Left renal pelvis (tissue), 4 donors: Measurements from ENCODE around the gene RAD51B. TPM values are rescaled to one million over a fixed set of nuclear protein-coding genes. Genes with fewer than 3 reads are reported as not detected.

Experiments
- DNase-seq, 4 donors: peaks; one replicate each; pipeline ENCODE4 v3.0.0-alpha.2; 2013; ENCODE audit warnings: low read depth in 4 of 4, low spot score in 3 of 4
- polyA plus RNA-seq, 4 donors: library from polyadenylated mRNA; unstranded; fragments of 120-200 nt; gene quantifications; one replicate each; pipeline ENCODE4 v1.2.1, GENCODE V29; 2013; ENCODE audit not compliant: insufficient read length in 4 of 4

The RAD51B gene
- polyA plus RNA-seq, 4 donors, result 9.4 to 12.6 (median 11.6) TPM

DNA sequence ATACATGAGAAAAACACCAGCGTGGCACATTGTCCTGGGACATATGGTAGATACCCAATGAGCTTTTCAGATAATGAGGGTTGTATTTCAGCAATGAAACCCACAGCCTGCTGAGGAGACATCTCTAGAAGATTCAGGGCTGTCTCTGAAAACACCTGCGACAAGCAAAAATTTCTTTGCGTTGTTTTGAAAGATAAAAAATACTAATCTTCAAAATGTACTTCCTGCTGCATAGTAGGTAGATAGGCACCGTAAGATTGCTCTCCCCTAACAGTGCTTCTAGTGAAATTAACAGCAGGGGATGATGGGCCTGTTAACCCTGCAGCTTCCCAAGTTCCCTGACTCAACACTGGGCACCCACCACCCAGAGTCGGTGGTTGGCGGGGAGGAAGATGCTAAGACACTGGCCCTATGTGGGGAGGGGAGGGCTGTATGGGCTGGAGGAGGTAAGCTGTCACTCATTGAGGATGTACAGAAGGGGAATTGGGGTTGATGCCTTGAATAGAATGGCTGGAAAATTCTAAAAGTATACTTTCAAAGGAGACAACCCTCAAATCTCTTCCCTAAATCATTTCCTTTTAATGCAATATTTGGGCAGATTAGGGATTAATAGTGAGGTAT, 953.3 kb downstream of the RAD51B start:
- DNase-seq, result no peak

DNA sequence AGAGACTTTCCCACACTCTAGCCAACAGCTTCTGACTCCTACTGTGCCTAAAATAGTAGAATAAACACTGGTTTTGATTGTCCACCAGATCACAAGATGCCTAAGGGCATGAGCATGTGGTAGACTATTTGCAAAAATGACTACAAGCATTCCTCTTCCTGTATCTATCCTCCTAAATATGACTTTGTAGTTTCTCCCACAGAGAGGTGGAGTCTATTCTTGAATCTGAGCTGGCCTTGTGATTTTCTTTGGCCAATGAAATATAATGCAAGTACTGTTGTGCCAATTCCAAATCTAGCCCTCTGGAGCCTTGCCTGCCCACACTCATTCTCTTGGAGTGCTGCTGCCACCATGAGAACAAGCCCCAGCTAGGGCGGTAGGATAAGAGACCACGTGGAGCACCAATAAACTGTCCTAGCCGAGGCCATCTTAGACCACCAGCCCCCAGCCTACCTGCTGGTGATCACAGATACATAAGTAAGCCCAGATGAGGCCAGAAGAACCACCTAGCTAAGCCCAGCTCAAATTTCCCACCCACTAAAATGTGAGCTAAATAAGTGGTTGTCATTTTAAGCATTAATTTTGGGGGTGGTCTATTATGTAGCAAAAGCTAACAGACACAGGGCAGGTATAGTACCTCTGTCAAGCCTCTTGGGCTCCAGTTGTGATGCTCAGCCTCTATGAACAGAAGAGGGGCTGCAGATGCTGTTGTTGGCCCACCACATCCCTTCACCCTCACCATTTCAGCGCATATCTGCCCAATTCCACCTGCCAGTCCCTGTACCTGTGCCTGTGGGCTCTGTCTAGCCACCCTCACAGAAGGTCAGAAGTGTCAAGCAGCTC, 955.4 kb downstream of the RAD51B start:
- no peak for DNase-seq

DNA sequence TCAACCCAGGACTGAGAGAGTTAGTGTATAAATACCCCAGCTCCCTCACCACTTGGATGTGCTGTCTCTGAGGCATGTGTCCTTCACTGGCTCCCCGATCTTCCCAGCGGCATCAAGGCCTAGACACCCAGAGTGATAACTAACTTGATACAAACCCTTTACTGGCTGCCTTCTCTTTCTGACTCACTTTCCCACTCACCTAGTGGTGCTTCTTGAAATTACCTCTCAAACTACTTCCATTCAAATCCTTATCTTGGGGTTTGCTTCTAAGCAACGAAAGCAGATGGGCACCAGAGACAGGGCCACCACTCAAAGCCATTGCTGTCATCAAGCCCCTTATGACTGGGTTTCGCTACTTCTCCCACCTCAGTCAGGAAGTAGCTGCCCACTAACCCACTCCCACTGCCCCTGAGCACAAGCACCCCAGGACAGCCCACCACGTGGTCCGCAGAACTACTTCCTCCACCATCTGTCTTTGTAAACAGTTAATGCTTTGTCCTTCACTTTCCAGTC, 956.1 kb downstream of the RAD51B start:
- no peak for DNase-seq

- DNase-seq, result no peak
Measured at GRCh38 chr14:68777644-68778043, 958.1 kb downstream of the RAD51B start.

Other genes starting within 250 kb of the RAD51B start
- gene PIGH, start 219.5 kb upstream of the RAD51B start, polyA plus RNA-seq, result 10 to 100 TPM; 26.2 to 44.3 (median 38.7) TPM
- gene ARG2, start 199.9 kb upstream of the RAD51B start, polyA plus RNA-seq, result 10 to 100 TPM in 3 of 4 donors, 1 to 10 TPM in 1; 1.7 to 35.3 (median 11.9) TPM
- gene VTI1B, start 145.1 kb upstream of the RAD51B start, polyA plus RNA-seq, result 100 to 1,000 TPM; 101 to 119 (median 106) TPM
- gene RDH11, start 124.0 kb upstream of the RAD51B start, polyA plus RNA-seq, result 100 to 1,000 TPM in 3 of 4 donors, 10 to 100 TPM in 1; 52.3 to 115 (median 108) TPM
- under 1 TPM in 3 of 4 donors, not detected in 1; 0.36 to 0.84 (median 0.42) TPM for gene RDH12, start 117.9 kb upstream of the RAD51B start, polyA plus RNA-seq
- gene ZFYVE26, start 3.2 kb upstream of the RAD51B start, polyA plus RNA-seq, result 10 to 100 TPM; 13.3 to 18.9 (median 15.2) TPM